ENCODE measurements around the gene ZNF598. TPM values are rescaled to one million over a fixed set of nuclear protein-coding genes. Genes with fewer than 3 reads are reported as not detected.

The ZNF598 gene
- total and polyA plus RNA-seq, 3 donors from 2014 or later = 46.3 to 94.6 (median 80.4) TPM

GRCh38 chr16:1985466-1986150 lies 24.0 kb downstream of the ZNF598 start:
- Histone ChIP-seq H3K36me3 (ENCODE audit: low read depth, missing control alignments) (no peaks in the 10 kb centered on the region), H3K27ac (no peak overlapping the region), H3K27me3 (no peaks in the 10 kb centered on the region), H3K4me3 (no peak overlapping the region), H3K9me3 (no peaks in the 10 kb centered on the region), H3K4me1 (peaks cover 19% of the 10 kb centered on the region)
- intact Hi-C loops (cut with DNase I; ENCODE audit: low total_unique reads) = no loop called here
- TF ChIP-seq POLR2A (IDR thresholded peaks at IDR 0.05) (no peak), CTCF (IDR thresholded peaks at IDR 0.05) (no peak)
- no peak for DNase-seq
- 89 to 93% methylated on average over 5 to 14 of the region's 14 CpGs for WGBS, 2 donors

- 7 to 17% methylated on average over 32 to 58 of the region's 58 CpGs for WGBS, 2 donors
- intact Hi-C loops (cut with DNase I; ENCODE audit: low total_unique reads) = no loop called here
- H3K9me3 ChIP-seq = no peaks in the 10 kb centered on the region
- TF ChIP-seq POLR2A (IDR thresholded peaks at IDR 0.05) (no peak), CTCF (IDR thresholded peaks at IDR 0.05) (no peak)
- peak overlapping the region in 1 of 2 donors; percentile 64 for H3K27ac ChIP-seq
- H3K4me3 ChIP-seq = peak overlapping the region; percentile 77 to 79
- no peak for DNase-seq
- no peaks in the 10 kb centered on the region for H3K36me3 ChIP-seq (ENCODE audit: low read depth, missing control alignments)
- H3K27me3 ChIP-seq = no peaks in the 10 kb centered on the region
- H3K4me1 ChIP-seq = peaks cover 15% of the 10 kb centered on the region
Observed at GRCh38 chr16:1984347-1985225, 25.0 kb downstream of the ZNF598 start.

GRCh38 chr16:1983544-1984346 lies 25.9 kb downstream of the ZNF598 start, which contains the start of gene GFER:
Gene GFER, plus strand, starts transcription at chr16:1984193. Its CDS starts 26 bp downstream, at chr16:1984219.
- TF ChIP-seq CTCF (IDR thresholded peaks at IDR 0.05) = peak in 1 of 3 experiments; percentile 14
- no peak for TF ChIP-seq POLR2A (IDR thresholded peaks at IDR 0.05)
- peak; percentile 91 for DNase-seq
- intact Hi-C loops (cut with DNase I; ENCODE audit: low total_unique reads) = no loop called here
- peak within 1 kb of the TSS in 1 of 2 donors; percentile 64 for H3K27ac ChIP-seq
- no peaks in the 10 kb centered on the region for H3K36me3 ChIP-seq (ENCODE audit: low read depth, missing control alignments)
- H3K4me1 ChIP-seq = peaks cover 15% of the 10 kb centered on the region
- 0 to 1% methylated on average over 1 to 97 of the region's 109 CpGs for WGBS, 2 donors
- no peaks in the 10 kb centered on the region for H3K9me3 ChIP-seq
- peak within 1 kb of the TSS; percentile 77 to 79 for H3K4me3 ChIP-seq
- no peaks in the 10 kb centered on the region for H3K27me3 ChIP-seq

GRCh38 chr16:1982991-1983543 lies 26.6 kb downstream of the ZNF598 start:
- peaks cover 15% of the 10 kb centered on the region for H3K4me1 ChIP-seq
- H3K4me3 ChIP-seq = peak overlapping the region; percentile 77 to 79
- no peaks in the 10 kb centered on the region for H3K36me3 ChIP-seq (ENCODE audit: low read depth, missing control alignments)
- H3K9me3 ChIP-seq = no peaks in the 10 kb centered on the region
- DNase-seq = no peak
- WGBS, 2 donors = 19 to 29% methylated on average over 17 to 19 of the region's 19 CpGs
- intact Hi-C loops (cut with DNase I; ENCODE audit: low total_unique reads) = no loop called here
- no peaks in the 10 kb centered on the region for H3K27me3 ChIP-seq
- H3K27ac ChIP-seq = peak overlapping the region in 1 of 2 donors; percentile 64
- TF ChIP-seq CTCF (IDR thresholded peaks at IDR 0.05) (no peak), POLR2A (IDR thresholded peaks at IDR 0.05) (no peak)

Data from testis (tissue), 3 donors.